Mesothelial cell of epicardium (in vitro differentiated cells): ENCODE data around the gene NFU1. TPM values are rescaled to one million over a fixed set of nuclear protein-coding genes. Genes with fewer than 3 reads are reported as not detected.

Experiments
- DNase-seq, 2 experiments: peaks; one replicate each; pipeline ENCODE4 v3.0.0; 2021; ENCODE audit warnings: low spot score in 2 of 2; ENCODE audit not compliant: unreplicated experiment in 2 of 2
- H3K27ac Mint-ChIP-seq: 2 replicates; pipeline ENCODE4 v1.8.0; 2021; ENCODE audit warnings: mixed read lengths
- H3K27me3 Mint-ChIP-seq: 2 replicates; pipeline ENCODE4 v1.8.0; 2021; ENCODE audit warnings: low read depth, mixed read lengths
- H3K36me3 Mint-ChIP-seq: 2 replicates; pipeline ENCODE4 v1.8.0; 2021; ENCODE audit warnings: mixed read lengths
- H3K4me1 Mint-ChIP-seq: 2 replicates; pipeline ENCODE4 v1.8.0; 2021; ENCODE audit warnings: mixed read lengths
- H3K4me3 Mint-ChIP-seq: 2 replicates; pipeline ENCODE4 v1.8.0; 2021; ENCODE audit warnings: mild to moderate bottlenecking, moderate library complexity, mixed read lengths
- H3K9me3 Mint-ChIP-seq: 2 replicates; pipeline ENCODE4 v1.8.0; 2021; ENCODE audit warnings: mixed read lengths
- total RNA-seq: library from RNA; stranded (reverse); gene quantifications from 3 replicates; pipeline ENCODE4 v1.2.1, GENCODE V29; 2021
- TF ChIP-seq, protein P1 (sequence below): fragments of 200-600 bp; sonication (generic); IDR thresholded peaks from one replicate; pipeline ENCODE4 v1.5.0; 2021; ENCODE audit warnings: antibody characterized with exemption; ENCODE audit not compliant: unreplicated experiment

The NFU1 gene
- total RNA-seq, 1 donor from 2014 or later = 34.7 TPM

DNA sequence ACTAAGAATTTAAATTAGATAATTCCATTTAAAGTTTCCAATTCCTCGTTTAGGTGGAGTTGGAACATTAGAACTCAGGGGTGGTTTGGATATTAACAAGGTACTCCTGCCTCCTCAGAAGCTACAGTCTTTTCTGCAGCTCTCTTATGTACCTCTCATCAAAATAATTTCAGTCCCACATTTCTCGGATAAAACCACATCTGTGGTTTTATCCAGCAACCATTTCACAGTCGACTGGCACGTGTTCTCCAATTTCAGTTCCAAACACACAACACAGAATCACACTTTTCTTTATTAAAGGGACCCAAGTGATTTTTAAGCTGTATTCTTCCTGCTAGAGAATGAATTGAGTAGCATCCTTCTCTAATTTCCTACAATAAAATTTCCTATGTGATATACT lies 22.7 kb upstream of the NFU1 start:
- H3K27ac Mint-ChIP-seq = no peak overlapping the region
- H3K36me3 Mint-ChIP-seq = peaks cover 14% of the 10 kb centered on the region
- DNase-seq = no peak
- no peak overlapping the region for H3K4me3 Mint-ChIP-seq
- H3K27me3 Mint-ChIP-seq = no peaks in the 10 kb centered on the region
- H3K4me1 Mint-ChIP-seq = peaks cover 3% of the 10 kb centered on the region
- peaks cover 7% of the 10 kb centered on the region for H3K9me3 Mint-ChIP-seq
- TF ChIP-seq, protein P1, sequence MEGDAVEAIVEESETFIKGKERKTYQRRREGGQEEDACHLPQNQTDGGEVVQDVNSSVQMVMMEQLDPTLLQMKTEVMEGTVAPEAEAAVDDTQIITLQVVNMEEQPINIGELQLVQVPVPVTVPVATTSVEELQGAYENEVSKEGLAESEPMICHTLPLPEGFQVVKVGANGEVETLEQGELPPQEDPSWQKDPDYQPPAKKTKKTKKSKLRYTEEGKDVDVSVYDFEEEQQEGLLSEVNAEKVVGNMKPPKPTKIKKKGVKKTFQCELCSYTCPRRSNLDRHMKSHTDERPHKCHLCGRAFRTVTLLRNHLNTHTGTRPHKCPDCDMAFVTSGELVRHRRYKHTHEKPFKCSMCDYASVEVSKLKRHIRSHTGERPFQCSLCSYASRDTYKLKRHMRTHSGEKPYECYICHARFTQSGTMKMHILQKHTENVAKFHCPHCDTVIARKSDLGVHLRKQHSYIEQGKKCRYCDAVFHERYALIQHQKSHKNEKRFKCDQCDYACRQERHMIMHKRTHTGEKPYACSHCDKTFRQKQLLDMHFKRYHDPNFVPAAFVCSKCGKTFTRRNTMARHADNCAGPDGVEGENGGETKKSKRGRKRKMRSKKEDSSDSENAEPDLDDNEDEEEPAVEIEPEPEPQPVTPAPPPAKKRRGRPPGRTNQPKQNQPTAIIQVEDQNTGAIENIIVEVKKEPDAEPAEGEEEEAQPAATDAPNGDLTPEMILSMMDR = no peak

DNA sequence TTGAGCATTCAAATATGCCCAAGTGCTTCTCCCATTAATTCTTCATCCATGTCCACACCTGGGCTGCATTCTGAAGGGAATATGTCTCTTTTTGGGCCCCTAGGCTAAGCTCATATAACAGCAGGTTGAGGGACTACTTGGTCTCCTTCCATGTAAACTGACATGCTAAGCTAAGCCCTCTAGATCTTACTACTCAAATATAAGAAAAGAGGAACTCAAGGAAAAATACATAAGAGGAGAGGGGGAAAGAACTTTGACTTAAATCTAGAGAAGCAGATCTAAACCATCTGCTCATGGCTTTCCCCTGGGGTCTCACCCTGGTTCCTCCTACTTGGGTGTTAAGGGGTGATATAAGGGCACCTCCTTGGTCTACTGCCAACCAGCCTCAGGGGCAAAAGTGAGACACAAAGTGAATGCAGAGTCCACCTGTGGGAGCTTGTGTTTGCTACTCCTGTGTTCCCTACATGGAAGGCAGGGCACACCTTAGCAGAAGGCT lies 19.8 kb upstream of the NFU1 start:
- H3K4me3 Mint-ChIP-seq = no peak overlapping the region

DNA sequence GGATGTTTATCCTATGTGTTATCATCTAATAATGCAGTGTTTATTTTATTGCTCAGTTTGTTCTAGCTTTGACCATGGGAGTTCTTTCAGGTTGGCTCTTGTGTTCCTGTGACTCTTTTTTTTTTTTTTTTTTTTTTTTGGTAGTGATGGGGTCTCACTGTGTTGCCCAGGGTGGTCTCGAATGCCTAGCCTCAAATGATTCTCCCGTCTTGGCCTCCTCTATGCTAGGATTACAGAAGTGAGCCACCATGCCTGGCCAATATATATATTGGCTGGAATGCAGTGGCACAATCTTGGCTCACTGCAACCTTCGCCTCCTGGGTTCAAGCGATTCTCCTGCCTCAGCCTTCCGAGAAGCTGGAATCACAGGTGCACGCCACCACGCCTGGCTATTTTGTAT lies 18.9 kb upstream of the NFU1 start:
- peaks cover 2% of the 10 kb centered on the region for H3K36me3 Mint-ChIP-seq
- DNase-seq = no peak
- H3K27me3 Mint-ChIP-seq = no peaks in the 10 kb centered on the region
- no peak overlapping the region for H3K4me3 Mint-ChIP-seq
- H3K27ac Mint-ChIP-seq = no peak overlapping the region
- H3K4me1 Mint-ChIP-seq = peaks cover 6% of the 10 kb centered on the region
- TF ChIP-seq, protein P1 = no peak
- no peaks in the 10 kb centered on the region for H3K9me3 Mint-ChIP-seq

More for the DNA sequence above, 19.8 kb upstream of the NFU1 start:
- no peaks in the 10 kb centered on the region for H3K9me3 Mint-ChIP-seq
- no peaks in the 10 kb centered on the region for H3K27me3 Mint-ChIP-seq
- TF ChIP-seq, protein P1 = no peak
- peaks cover 4% of the 10 kb centered on the region for H3K4me1 Mint-ChIP-seq
- H3K27ac Mint-ChIP-seq = no peak overlapping the region
- peaks cover 6% of the 10 kb centered on the region for H3K36me3 Mint-ChIP-seq
- DNase-seq = no peak

DNA sequence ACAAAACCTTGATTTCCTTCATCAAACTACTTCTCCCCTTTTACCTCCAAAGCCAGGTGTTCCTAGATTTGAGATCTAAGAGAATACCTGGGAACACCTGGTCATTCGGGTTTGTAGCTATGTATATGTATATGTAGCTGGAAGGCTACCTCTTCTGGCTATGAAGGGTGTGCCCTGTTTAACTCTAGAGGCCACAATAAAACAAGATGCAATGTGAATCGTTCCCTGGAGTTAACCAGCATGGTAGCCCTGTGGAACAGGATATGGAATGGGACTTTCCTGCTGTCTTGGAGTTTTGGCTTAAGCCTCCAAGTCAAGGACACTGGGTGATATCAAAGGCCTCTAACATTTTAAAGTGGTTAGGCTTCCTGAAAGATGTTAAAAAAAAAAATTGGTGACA lies 17.7 kb upstream of the NFU1 start:
- Mint-ChIP-seq H3K27ac (no peak overlapping the region), H3K9me3 (no peaks in the 10 kb centered on the region), H3K27me3 (no peaks in the 10 kb centered on the region), H3K36me3 (no peaks in the 10 kb centered on the region), H3K4me1 (peaks cover 18% of the 10 kb centered on the region), H3K4me3 (no peak overlapping the region)
- DNase-seq = no peak
- TF ChIP-seq, protein P1 = no peak

DNA sequence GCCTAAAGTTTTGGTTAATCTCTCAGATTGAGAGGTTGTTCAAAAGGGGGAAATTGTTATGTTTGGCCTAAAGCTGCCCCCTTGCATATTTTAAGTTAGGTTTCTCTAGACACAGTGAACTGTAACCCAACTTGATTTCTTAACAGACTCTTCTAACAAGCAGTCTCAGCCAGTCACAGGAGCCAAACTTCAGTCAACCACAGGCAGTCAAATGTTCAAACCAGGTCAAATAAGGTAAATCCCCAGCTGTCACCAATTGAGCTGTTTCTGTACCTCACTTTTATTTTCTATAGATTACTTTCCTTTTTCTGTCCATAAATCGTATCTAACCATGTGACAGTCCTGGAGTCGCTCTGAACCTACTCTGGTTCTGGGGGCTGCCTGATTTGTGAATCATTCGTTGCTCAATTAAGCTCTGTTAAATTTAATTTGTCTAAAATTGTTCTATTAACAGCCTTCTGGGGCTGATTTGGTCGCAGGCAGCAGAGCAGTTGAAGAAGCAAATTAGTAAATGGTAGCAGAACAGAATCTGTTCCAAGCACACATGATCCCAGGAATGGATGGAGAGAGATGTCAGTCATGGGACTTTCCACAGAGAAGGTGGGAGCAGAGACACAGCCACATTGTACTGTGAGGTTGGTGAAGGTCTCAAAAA lies 16.4 kb upstream of the NFU1 start:
- TF ChIP-seq, protein P1 = no peak
- Mint-ChIP-seq H3K4me1 (peaks cover 21% of the 10 kb centered on the region), H3K27ac (no peak overlapping the region), H3K4me3 (no peak overlapping the region), H3K36me3 (no peaks in the 10 kb centered on the region), H3K27me3 (peaks cover 1% of the 10 kb centered on the region), H3K9me3 (no peaks in the 10 kb centered on the region)
- no peak for DNase-seq
